GM10266 (cell line): ENCODE data around the gene CHMP6.

Experiments
- DNase-seq: peaks from one replicate; pipeline ENCODE4 v3.0.0; 2012; ENCODE audit errors: extremely low spot score
- CTCF ChIP-seq: IDR thresholded peaks from 2 replicates; pipeline ENCODE4 v1.5.1; 2012; ENCODE audit warnings: mild to moderate bottlenecking, low read depth; ENCODE audit not compliant: control insufficient read depth, insufficient read depth; ENCODE audit errors: missing control alignments

CHMP6 gene

GRCh38 chr17:80991645-80992076 is at the start of gene CHMP6:
Gene CHMP6 (plus strand): TSS chr17:80991841. CDS start chr17:80991919, 78 bp downstream.
- DNase-seq, result peak; percentile 95
- TF ChIP-seq CTCF, result peak; percentile 21

- DNase-seq, result no peak
- TF ChIP-seq CTCF, result no peak
Observed at GRCh38 chr17:80942423-80943345, 49.0 kb upstream of the CHMP6 start.

GRCh38 chr17:80943346-80944145 is 48.1 kb upstream of the CHMP6 start:
- no peak for DNase-seq
- no peak for TF ChIP-seq CTCF

GRCh38 chr17:80944326-80944725 is 47.3 kb upstream of the CHMP6 start:
- no peak for DNase-seq
- TF ChIP-seq CTCF, result no peak

GRCh38 chr17:80945736-80946135 is 45.9 kb upstream of the CHMP6 start:
- TF ChIP-seq CTCF, result no peak
- no peak for DNase-seq

GRCh38 chr17:80946449-80946848 is 45.2 kb upstream of the CHMP6 start:
- no peak for TF ChIP-seq CTCF

More at GRCh38 chr17:80946449-80946848, 45.2 kb upstream of the CHMP6 start:
- DNase-seq, result no peak
